Measurements from ENCODE around the gene PRCC.

- no peak for TF ChIP-seq CTCF (IDR thresholded peaks at IDR 0.05)
- no peak for TF ChIP-seq POLR2A (IDR thresholded peaks at IDR 0.05)
Observed at GRCh38 chr1:156840898-156841279, 73.6 kb downstream of the PRCC start.

Data from thyroid gland (tissue), 4 donors.